ENCODE results near the gene AMFR. TPM values are rescaled to one million over a fixed set of nuclear protein-coding genes. Genes with fewer than 3 reads are reported as not detected.

The AMFR gene
- total RNA-seq, 1 experiment from 2014 or later: 79.7 TPM

Other genes starting within 250 kb of the AMFR start
- gene GNAO1, start 234.1 kb downstream of the AMFR start, total RNA-seq (2014; rRNA removed; shearing (Covaris generic)): 0.68 and 1.1 TPM in 2 replicates
- 93.0 and 147 TPM in 2 replicates for gene NUDT21, start 25.8 kb upstream of the AMFR start, total RNA-seq (2014; rRNA removed; shearing (Covaris generic))
- 77.7 and 95.5 TPM in 2 replicates for gene OGFOD1, start 26.0 kb upstream of the AMFR start, total RNA-seq (2014; rRNA removed; shearing (Covaris generic))
- gene BBS2, start 94.5 kb upstream of the AMFR start, total RNA-seq (2014; rRNA removed; shearing (Covaris generic)): 46.6 and 52.3 TPM in 2 replicates
- not detected in 2 replicates for gene MT4, start 139.5 kb upstream of the AMFR start, total RNA-seq (2014; rRNA removed; shearing (Covaris generic))
- not detected in 2 replicates for gene MT3, start 164.0 kb upstream of the AMFR start, total RNA-seq (2014; rRNA removed; shearing (Covaris generic))
- 98.0 and 122 TPM in 2 replicates for gene MT2A, start 183.0 kb upstream of the AMFR start, total RNA-seq (2014; rRNA removed; shearing (Covaris generic))
- gene MT1E, start 200.2 kb upstream of the AMFR start, total RNA-seq (2014; rRNA removed; shearing (Covaris generic)): not detected in 2 replicates
- gene MT1M, start 207.1 kb upstream of the AMFR start, total RNA-seq (2014; rRNA removed; shearing (Covaris generic)): not detected in 2 replicates
- gene MT1A, start 213.1 kb upstream of the AMFR start, total RNA-seq (2014; rRNA removed; shearing (Covaris generic)): not detected in 2 replicates
- gene MT1B, start 226.3 kb upstream of the AMFR start, total RNA-seq (2014; rRNA removed; shearing (Covaris generic)): not detected in 2 replicates
- 0.14 TPM in 1 of 2 replicates, not detected in the other for gene MT1F, start 232.4 kb upstream of the AMFR start, total RNA-seq (2014; rRNA removed; shearing (Covaris generic))
- gene MT1G, start 242.5 kb upstream of the AMFR start, total RNA-seq (2014; rRNA removed; shearing (Covaris generic)): not detected in 2 replicates
- not detected in 2 replicates for gene MT1H, start 244.3 kb upstream of the AMFR start, total RNA-seq (2014; rRNA removed; shearing (Covaris generic))